GM18868 (cell line): ENCODE measurements around the gene RFX2.

ENCODE experiments used
- ATAC-seq: cut with Tn5 transposase; IDR thresholded peaks from one replicate; pipeline ENCODE4 v1.9.1; 2021; ENCODE audit warnings: mild to moderate bottlenecking, moderate library complexity; ENCODE audit not compliant: unreplicated experiment

Gene RFX2

GRCh38 chr19:6105444-6105843 is 4.9 kb downstream of the RFX2 start:
- ATAC-seq, result no peak

DNA sequence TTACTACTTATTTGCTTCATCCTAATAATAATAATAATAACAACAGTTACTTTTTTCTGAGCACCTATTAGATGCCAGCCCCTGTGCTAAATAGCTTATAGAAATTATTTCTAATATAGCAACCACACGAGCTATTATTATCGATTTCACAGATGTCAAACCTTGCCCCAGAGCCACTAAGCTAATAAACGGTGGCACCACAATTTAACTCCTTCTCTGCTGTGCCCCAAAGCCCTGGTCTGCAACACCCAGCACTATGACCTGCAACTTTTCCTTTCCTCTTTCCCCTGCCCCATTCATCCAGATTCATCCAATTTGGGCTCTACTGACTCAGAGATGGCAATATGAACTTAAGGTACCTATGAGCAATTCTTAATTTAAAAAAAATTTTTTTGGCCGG is 6.4 kb downstream of the RFX2 start:
- ATAC-seq, result no peak

- no peak for ATAC-seq
These were observed 7.1 kb downstream of the RFX2 start for GRCh38 chr19:6103217-6103644.

GRCh38 chr19:6101991-6102390 is 8.3 kb downstream of the RFX2 start:
- ATAC-seq, result no peak

GRCh38 chr19:6101291-6101825 is 8.9 kb downstream of the RFX2 start:
- ATAC-seq, result no peak

DNA sequence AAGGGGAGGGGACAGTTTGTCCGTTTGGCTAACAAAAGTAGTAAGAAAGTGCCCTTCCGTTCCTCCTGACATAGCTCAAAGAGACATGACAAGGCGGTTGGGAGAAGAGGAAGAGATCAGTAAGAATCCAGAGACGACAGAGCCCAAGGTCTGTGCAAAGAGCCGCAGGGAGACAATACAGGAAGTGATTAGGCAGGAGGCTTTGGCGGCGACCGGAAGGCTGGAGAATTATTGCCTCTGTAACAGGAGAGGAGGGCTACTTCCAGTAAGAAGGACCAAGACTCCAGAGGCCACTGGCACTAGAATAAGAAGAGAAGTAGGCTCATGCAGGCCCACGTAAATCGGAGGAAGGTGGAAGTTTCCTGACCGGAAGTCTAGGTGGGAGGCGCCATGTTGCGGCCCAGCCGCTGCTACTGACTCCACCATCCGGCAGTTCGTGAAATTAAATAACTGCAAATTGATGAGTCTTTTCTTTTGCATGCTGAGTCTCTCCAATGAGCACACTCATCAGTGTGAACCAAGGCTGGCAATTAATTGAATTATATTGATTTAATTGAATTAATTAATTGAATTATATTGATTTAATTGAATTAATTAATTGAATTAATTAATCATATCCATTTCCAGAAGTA is 9.9 kb downstream of the RFX2 start:
- ATAC-seq, result no peak

- ATAC-seq, result no peak
These were observed 10.7 kb downstream of the RFX2 start for GRCh38 chr19:6099599-6099998.

DNA sequence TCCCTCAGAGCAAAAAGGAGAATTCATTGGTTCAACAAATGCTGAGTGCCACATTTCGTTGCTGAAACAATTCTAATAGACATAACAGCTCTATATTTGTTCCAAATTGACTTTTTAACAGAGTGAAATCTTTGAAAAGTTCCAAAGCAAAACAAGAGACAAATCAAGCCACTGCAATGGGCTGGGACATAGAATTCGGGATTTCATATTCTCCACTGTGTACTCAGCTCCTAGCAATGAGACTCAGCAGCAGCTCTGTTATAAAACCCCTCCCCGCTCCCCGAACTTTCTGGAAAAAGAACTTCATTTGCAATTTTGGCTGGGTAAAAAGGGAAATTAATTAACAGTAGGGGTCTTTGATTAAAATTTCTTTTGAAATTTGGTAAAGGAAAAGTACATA is 11.3 kb downstream of the RFX2 start:
- no peak for ATAC-seq

DNA sequence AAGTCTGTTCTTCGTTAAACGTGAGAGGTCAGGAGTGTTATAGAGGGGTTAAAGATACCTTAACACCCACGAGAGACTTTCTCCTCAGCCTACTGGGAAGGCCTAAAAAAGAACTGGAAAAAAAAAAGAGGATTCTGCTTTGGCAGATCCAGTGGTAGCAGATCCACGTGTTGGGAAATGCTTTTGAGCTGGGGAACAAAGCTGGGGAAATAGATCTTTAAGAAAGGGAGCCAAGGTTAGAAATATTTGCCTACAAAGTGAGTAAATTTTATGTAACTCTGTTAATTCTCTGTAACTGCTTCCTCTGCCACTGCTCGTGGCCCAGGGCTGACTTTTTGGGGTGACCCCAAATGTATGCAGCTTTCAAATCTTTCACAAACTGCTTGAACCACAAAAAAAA is 11.7 kb downstream of the RFX2 start:
- ATAC-seq, result no peak

DNA sequence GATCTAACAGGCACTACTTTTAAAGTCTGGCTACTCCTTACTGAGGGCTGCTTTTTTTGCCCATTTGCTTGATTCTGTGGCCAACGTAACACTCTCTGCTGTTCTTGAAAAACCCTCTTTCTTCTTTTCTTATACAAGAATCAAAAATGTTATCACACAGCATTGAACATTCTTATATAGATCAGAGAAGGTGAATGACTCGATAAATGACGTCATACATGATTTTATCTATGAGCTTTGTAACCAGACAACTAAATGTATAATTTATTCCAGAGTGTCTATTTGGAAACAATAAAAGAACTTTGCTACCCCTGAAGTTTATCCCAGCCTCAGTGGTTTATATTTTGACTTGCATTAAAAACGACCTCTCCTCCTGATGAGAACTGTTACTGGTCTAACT is 12.4 kb downstream of the RFX2 start:
- ATAC-seq, result no peak

DNA sequence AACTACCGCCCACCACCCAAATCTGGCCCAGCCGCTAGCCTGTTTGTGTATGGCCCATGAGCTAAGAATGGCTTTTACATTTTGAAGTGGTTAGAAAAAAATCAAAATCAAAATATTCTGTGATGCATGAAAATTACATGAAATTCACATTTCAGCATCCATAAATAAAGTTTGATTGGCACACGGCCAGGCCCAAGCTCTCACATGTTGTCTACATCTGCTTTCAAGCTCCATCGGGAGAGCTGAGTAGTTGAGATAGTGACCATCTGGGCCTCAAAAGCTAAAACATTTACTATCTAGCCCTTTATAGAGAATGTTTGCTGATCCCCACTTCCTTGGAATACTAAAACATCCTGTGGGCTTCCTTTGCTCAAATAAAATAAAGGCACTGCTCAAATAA is 14.5 kb downstream of the RFX2 start:
- ATAC-seq, result no peak

DNA sequence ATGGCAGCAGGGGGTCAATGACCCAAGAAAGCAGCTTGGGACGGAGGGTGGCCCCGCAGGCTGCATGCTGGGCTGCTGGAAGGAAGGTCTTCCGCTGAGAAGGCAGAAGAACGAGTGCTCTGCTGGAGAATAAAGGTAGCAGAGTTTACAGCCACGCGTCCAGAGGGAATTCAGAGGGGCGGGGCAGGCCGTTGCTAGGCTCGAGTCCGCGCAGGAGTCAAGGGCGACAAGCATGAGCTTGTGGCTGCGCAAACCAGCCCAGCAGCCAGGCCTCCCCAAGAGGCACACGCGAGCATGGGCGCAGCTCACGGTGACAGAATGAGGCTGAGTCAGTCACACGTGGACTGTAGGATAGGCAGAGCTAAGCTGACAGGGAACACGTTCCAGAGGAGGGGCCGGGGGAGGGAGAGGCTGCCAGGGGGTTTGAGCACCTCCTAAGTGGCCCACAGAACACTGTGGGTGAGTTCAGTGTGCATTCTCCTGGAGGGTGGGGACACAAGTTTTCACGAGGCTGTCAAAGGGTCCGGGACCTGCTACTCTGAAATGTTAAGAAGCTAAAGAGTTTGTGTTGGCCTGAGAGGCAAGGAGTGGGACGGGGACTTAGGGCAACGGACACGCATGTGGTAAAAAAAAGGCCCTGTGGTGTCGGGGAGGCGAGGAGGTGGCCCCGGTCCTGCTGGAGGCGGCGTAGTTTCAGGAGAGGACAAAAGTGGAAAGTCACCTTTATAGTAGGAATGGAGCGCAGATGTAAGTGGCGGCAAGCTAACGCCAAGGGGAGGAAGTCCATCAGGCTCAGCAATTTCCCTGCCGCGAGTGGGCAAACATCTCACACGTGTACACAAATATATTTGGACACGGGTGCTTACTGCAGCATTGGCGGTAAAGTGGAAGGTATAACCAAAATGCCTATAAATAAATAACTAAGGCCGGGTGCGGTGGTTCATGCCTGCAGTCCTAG is 17.7 kb downstream of the RFX2 start:
- ATAC-seq, result no peak

GRCh38 chr19:6091771-6092291 is 18.5 kb downstream of the RFX2 start:
- ATAC-seq, result no peak

GRCh38 chr19:6090634-6091033 is 19.7 kb downstream of the RFX2 start:
- no peak for ATAC-seq

GRCh38 chr19:6088602-6089049 is 21.7 kb downstream of the RFX2 start:
- no peak for ATAC-seq

GRCh38 chr19:6087074-6087571 is 23.2 kb downstream of the RFX2 start:
- ATAC-seq, result no peak

DNA sequence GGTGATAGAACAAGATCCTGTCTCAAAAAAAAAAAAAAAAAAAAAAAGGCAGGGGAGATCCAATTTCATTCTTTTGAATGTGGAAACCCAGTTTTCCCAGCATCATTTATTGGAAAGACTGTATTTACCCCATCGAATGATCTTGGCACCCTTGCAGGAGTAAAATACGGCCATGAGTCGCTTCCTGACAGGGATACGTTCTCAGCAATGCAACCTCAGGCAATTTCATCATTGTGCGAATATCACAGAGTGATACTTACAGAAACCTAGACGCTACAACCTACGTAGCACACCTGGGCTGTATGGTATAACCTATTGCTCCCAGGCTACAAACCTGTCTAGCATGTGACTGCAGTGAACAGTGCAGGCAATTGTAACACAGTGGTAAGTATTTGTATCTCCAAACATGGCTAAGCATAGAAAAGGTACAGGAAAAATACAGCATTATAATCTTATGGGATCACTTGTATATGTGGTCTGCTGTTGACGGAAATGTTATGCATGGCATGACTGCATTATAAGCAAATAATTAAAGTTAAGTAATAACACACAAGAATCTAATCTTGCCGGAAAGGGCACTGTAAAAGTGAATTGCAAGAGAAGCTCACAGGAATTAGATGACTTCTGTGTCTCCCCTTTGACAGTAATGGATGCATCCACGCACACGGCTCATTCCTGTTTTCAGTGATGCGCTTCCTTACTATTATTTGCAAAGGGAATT is 24.1 kb downstream of the RFX2 start:
- ATAC-seq, result no peak

DNA sequence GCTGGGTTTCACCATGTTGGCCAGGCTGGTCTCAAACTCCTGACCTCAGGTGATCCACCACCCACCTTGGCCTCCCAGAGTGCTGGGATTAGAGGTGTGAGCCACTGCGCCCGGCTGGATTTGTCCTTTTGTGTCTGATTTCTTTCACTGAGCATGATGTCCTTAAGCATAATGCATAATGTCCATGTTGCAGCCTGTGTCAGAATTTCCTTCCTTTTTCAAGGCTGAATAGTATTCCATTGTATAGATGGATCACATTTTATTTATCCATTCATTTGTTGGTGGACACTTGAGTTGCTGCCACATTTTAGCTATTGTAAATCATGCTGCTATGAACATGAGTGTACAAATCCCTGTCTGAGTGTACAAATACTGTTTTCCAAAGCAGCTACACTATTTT is 25.5 kb downstream of the RFX2 start:
- no peak for ATAC-seq

DNA sequence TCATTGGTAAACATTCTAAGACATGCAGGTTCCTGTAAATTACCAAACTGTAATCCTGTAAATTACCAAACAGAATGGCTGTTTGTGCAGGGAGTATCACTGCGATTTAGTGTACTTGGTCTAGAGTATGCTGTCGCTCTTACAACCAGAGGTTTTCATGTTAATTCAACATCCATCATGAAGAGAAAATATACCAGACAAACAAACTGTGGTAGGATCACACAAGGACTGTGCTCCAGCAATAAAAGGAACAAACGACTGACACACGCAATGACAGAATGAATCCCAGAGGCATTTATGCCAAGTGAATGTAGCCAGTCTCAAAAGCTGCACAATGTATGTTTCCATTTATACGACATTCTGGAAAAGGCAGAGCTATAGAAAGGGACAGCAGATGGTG is 31.2 kb downstream of the RFX2 start:
- no peak for ATAC-seq

DNA sequence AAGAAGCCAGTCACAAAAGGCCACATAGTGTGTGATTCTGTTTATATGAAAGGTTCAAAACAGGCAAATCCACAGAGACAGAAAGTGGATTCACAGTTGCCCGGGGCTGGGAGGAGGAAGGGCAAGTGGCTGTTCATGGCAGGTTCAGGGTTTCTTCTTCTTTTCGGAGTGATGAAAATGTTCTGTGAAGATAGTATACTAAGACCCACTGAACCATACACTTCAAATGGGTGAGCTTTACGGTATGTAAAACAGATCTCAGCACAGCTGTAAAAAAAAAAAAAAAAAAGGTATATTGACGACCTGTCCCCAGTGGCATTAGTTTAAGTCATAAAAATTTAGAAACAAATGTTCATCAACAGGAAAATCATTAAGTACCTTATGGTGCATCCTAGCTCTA is 32.2 kb downstream of the RFX2 start:
- no peak for ATAC-seq
